Epithelial cell of prostate (primary cell): ENCODE data around the gene KCNQ1OT1.

Source experiments
- DNase-seq: peaks from one replicate; pipeline ENCODE4 v3.0.0-alpha.2; 2011; ENCODE audit warnings: low read depth, low spot score
- H3K27ac ChIP-seq: fragments of 450-650 bp; 2 replicates; pipeline ENCODE4 v1.5.1; 2017; ENCODE audit warnings: mild to moderate bottlenecking

KCNQ1OT1 gene

GRCh38 chr11:2699531-2700414 is at the start of gene KCNQ1OT1:
Gene KCNQ1OT1, minus strand, starts transcription at chr11:2699994.
- DNase-seq = peak; percentile 68

DNA sequence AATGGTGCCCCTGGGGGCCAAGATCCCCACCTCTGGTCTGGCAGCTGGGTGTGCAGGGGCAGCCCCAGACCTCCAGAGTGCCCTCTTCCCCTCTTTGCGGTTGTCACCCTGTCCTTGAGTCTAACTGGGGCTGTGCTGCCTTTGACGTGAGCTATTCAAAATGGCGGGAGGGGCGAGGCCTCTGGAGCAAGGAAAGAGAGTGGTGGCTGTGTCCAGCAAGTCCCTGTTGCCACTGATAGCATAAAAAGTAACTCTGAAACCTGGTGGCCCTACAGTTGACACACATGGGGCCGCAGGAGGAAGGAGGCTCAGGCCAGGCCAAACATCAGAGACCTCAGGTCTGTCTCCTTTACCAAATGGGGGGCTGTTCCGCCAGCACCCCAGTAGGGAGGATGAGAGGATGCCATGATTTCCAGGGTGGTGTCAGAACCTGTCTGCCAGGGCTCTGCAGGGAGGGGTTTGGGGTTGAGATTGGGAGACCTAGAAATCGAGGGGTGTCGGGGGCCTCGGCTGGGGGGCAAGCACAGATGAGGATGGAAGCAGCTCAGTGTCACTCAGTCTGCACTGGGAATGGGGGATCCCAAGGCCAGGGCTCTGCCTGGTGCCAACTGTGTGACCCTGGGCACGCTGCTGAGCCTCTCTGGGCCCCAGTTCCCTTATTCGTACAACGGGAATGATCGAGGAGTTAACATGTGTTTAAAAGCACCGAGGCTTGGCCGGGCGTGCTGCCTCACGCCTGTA is 49.2 kb upstream of the KCNQ1OT1 start:
- DNase-seq = no peak
- no peak overlapping the region for H3K27ac ChIP-seq

More at GRCh38 chr11:2699531-2700414, at the start of gene KCNQ1OT1:
- peak within 1 kb of the TSS; percentile 65 for H3K27ac ChIP-seq

DNA sequence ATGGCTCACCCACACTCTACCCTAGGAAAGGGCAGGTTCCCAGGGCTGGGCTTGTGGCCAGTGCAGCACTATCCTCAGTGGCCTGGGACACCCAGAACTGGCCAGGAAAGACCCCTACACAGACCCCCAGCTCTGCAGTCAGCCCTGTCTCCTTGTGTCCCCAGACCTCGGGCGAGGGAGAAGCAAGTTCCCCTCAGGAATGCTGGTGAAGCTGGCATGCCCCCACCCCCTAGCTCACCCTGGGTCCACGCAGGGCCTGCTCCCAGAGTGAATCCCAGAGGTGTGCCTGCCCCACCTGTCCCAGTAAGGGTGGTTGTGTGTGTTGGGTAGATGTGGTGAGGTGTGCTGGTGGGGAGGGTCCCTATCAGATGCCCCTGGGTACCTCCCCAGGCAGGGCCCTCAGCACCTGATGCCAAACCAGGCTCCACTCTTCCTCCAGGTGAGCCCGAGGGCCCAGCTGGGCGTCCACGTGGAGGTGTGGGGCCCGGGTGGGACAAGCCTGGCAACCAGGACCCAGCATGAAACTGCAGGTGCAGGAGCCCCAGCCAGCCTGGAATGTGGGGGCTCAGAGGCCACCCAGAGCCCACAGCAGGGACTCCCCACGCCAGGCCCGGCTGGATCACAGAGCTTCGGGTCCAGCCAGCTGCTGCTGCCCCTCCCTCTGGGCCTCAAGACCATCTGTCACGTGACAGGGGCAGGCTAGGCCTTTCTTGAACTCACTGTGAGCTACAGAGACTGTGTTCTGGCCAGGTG is 48.4 kb upstream of the KCNQ1OT1 start:
- no peak overlapping the region for H3K27ac ChIP-seq
- DNase-seq = no peak

DNA sequence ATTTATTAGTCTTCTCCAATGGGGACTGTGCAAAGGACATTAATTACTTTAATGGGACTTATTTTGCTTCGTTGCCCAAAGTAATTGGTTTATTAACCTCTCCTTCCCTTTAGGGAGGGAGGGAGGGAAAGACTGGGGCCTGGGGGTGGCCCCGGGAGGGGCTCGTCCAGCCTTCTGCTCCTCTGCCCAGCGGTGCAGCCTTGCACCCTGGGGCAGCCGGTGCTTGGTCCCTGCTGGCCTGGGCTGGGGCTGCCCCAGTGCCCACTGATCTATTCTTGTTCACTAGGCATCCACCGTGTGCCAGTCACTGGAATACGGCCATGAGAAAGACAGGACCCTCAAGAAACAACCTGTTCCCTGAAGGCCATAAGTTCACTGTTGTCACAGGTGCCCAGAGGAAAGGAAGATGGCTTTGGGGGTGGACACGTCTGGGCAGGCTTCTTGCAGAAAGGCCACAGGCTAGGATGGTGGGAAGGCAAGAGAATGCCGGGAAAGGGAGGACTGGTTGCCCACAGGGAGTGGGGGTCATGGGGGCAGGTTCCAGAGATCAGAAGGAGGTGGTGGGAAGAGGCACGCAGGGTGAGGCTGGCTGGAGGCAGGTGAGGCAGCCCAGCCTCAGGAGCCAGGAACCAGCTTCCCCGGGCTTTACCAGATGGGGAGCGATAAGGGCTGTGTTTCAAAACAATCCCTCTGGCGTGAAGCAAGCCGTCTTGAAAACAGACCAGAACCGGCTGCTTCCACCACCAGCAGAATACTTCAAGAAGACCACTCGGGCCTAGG is 47.6 kb upstream of the KCNQ1OT1 start:
- no peak for DNase-seq
- H3K27ac ChIP-seq = no peak overlapping the region

DNA sequence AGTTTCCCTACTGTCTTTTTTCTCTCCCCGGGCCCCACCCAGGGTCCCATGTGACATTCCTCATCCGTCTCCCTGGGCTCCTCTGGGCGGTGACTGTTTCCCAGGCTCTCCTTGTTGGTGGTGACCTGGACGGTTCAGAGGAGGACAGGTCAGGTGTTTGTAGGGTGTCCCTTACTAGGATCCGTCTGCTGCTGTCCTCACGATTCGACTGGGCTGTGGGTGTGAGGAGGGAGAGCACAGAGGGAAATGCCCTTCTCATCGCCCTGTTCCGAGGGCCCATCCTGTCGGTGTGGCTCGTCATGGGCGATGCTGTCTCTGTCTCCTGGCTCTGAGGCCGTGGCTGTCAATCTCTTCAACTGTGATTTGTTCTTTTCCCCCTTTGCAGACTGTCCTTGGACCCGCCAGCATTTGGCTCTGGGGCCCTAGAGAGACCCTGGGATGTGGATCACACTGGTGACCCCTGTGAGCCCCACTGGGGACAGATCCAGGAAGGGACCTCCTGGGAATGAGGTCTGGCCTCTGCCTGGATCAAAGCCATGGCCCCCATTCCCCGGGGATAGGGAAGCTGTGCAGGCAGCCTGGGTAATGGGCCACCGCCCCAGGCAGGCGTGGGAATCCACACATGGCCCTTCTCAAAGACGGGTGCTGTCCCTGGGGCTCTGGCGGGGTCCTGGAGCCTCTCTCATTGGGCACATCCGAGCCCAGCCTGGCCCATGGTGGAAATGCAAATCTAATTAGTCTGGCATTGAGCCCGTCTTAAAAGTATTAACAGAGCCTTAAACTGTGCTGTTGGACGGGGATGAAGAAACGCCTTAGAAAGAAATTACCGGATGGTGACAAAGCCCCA is 46.8 kb upstream of the KCNQ1OT1 start:
- DNase-seq = no peak

GRCh38 chr11:2745511-2745910 is 45.7 kb upstream of the KCNQ1OT1 start:
- DNase-seq = no peak
- H3K27ac ChIP-seq = no peak overlapping the region

More for the DNA sequence above, 46.8 kb upstream of the KCNQ1OT1 start:
- no peak overlapping the region for H3K27ac ChIP-seq

- DNase-seq = no peak
- H3K27ac ChIP-seq = no peak overlapping the region
These were observed 44.4 kb upstream of the KCNQ1OT1 start for GRCh38 chr11:2744166-2744565.

GRCh38 chr11:2743427-2744110 is 43.8 kb upstream of the KCNQ1OT1 start:
- H3K27ac ChIP-seq = no peak overlapping the region
- DNase-seq = no peak

DNA sequence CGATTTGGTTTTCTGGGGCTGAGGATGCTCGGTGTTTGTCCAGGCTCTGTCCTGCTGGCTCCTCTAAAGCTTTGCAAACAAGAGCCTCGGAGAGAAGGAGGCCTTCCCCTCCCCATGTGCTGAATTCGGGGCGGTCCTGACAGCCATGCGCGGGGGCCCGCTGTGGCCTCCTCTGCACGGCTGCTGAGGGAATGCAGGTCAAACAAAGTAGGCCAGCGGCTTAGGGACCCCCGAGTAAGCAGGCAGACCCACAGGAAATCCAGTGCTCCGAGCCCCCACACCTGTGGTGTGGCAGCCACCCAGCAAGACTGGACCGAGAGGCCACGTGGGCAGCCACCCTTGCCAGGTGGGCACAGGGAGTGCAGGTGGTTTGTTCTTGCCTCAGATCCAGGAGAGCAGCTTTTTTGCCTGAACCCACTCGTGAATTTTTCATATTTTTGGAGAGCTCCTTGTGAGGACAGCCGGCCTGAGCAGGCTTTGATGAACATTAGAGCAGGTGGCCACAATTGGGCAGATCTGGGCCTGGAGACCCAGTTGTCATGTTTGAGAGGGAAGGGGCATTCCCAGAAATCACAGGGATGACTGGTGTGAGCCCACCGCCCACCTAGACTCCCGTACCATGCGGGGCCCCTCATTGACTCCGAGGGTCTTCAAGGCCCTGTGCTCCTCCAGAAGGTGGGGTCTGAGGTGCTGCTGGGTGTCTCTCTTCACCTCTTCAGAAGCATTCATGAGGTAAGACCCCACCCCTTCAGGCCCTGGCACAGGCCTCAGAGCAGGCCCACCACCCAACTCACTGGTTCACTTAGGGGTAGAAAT is 43.0 kb upstream of the KCNQ1OT1 start:
- DNase-seq = no peak
- H3K27ac ChIP-seq = no peak overlapping the region

GRCh38 chr11:2742201-2742600 is 42.4 kb upstream of the KCNQ1OT1 start:
- no peak for DNase-seq
- no peak overlapping the region for H3K27ac ChIP-seq

- DNase-seq = no peak
- no peak overlapping the region for H3K27ac ChIP-seq
These were observed 41.8 kb upstream of the KCNQ1OT1 start for GRCh38 chr11:2741377-2742131.

- H3K27ac ChIP-seq = no peak overlapping the region
- no peak for DNase-seq
These were observed 41.2 kb upstream of the KCNQ1OT1 start for GRCh38 chr11:2741006-2741376.

DNA sequence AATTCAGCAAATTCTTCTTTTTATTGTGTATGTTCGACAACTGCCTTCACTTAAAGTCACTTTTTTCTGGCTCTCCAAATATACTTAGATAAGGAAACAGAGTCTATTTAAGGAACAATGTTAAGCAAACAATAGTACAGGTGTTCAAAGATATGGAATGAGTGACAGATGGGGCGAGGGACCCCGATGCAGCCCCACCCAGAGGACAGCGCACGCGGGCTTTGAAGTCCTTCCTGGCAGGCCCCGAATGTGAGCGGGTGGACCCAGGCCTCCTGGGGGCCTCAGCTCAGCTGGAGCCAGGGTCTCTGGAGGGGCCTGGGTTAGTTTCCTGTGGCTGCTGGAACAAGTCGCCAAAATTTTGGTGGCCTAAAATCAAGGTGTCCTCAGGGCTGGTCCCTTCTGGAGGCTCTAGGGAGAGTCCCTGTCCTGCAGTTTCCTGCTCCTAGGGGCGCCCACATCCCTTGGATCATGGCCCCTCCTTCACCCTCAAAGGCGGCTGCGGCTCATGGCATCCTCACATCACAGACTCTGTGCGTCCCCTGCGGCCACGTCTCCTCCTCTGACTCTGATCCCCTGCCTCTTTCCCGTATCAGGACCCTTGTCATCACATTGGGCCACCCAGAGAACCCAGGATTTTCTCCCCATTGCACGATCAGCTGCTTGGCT is 40.6 kb upstream of the KCNQ1OT1 start:
- no peak for DNase-seq
- H3K27ac ChIP-seq = no peak overlapping the region

DNA sequence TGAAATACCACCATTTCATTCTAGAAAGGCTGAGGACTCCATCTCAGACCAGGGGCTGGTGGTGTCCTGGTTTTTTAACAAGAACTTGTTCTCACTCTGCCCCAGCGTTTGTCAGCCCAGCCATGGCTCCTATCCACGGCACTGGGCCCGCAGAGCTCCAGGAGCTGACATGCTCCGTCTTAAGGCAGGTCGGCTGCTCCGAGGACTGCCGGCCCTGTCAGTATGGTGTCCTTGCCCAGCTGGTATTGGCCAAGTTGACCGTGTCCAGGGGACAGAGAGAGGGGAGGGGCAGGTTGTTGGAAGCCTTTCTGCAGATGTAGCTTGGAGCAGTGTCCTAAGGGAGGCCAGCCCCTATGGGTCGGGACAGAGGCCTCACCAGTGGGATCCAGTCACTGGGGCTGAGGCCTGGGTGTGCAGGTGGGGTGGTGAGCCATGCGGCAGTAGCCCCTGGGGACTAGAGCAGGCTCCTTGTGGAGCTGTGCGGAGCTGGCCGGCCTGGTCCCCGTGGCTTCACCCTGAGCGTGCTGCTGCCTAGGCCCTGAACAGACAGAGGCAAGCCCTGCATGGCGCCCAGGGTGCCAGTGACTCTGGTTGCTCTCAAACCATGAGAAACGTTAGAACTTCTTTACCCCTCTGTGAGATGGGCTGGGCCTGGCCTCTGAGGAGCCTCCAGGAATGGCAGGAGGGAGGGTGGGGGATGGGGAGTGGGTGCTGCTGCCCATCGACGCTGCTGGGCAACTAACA is 39.9 kb upstream of the KCNQ1OT1 start:
- no peak overlapping the region for H3K27ac ChIP-seq
- no peak for DNase-seq

GRCh38 chr11:2738551-2739431 is 39.0 kb upstream of the KCNQ1OT1 start:
- no peak for DNase-seq
- H3K27ac ChIP-seq = no peak overlapping the region
